H1 (cell line): ENCODE results near the gene CTAGE4. TPM values are rescaled to one million over a fixed set of nuclear protein-coding genes. Genes with fewer than 3 reads are reported as not detected.

Experiments
- CTCF ChIA-PET: fragments of 300-600 bp; sonication (Branson Sonifier 250); formaldehyde crosslinking; loops from one replicate; lab custom pipeline; 2021; ENCODE audit not compliant: partially characterized antibody; lab: Charles Lee
- POLR2A ChIA-PET: fragments of 300-600 bp; sonication (Branson Sonifier 250); formaldehyde crosslinking; loops from one replicate; lab custom pipeline; 2021; ENCODE audit warnings: inconsistent platforms; ENCODE audit not compliant: partially characterized antibody; lab: Charles Lee
- DNase-seq, 2 experiments: peaks; one replicate each; pipeline versions ENCODE4 v3.0.0 to v3.0.0-alpha.2; 2010 to 2022; ENCODE audit warnings: low spot score in 2 of 2, low read depth in 1 of 2, mixed read lengths in 1 of 2
- FAIRE-seq: peaks from 2 replicates; lab custom pipeline; 2011; peaks lifted over from hg19 to GRCh38; lab: Jason Lieb, UNC
- H2AFZ ChIP-seq: 2 replicates; pipeline ENCODE4 v1.8.1; 2012; ENCODE audit warnings: low read length, inconsistent platforms
- H2AK5ac ChIP-seq: 2 replicates; pipeline ENCODE4 v1.6.1; 2013; ENCODE audit warnings: low read depth, low read length
- H2BK120ac ChIP-seq: replicated peaks from 2 replicates; pipeline ENCODE3; 2013; ENCODE audit warnings: low read depth, low read length, inconsistent platforms
- H2BK12ac ChIP-seq: 2 replicates; pipeline ENCODE4 v1.6.1; 2013; ENCODE audit warnings: low read depth, low read length
- H2BK15ac ChIP-seq: 2 replicates; pipeline ENCODE4 v1.6.1; 2013; ENCODE audit warnings: low read length
- H2BK20ac ChIP-seq: 2 replicates; pipeline ENCODE4 v1.6.1; 2013; ENCODE audit warnings: low read length
- H2BK5ac ChIP-seq: 2 replicates; pipeline ENCODE4 v1.6.1; 2013; ENCODE audit warnings: low read depth, low read length
- H3K14ac ChIP-seq: 2 replicates; pipeline ENCODE4 v1.6.1; 2013; ENCODE audit warnings: inconsistent platforms; ENCODE audit not compliant: insufficient read length
- H3K18ac ChIP-seq: 2 replicates; pipeline ENCODE4 v1.6.1; 2013; ENCODE audit warnings: low read length; ENCODE audit errors: extremely low read depth
- H3K23ac ChIP-seq: 2 replicates; pipeline ENCODE4 v1.6.1; 2013; ENCODE audit warnings: inconsistent platforms; ENCODE audit not compliant: insufficient read length
- H3K23me2 ChIP-seq: 2 replicates; pipeline ENCODE4 v1.6.1; 2013; ENCODE audit warnings: low read depth, low read length
- H3K27ac ChIP-seq: 2 replicates; pipeline ENCODE4 v1.6.1; 2011; ENCODE audit warnings: low read depth, low read length, inconsistent platforms
- H3K27me3 ChIP-seq, 4 experiments: replicated peaks in 1 of 4; 1 replicate in 1 of 4; 2 replicates in 3 of 4; pipeline versions ENCODE4 v1.6.1 to v1.8.1; 2011 to 2013; ENCODE audit warnings: low read length in 3 of 4, mild to moderate bottlenecking in 3 of 4, inconsistent platforms in 2 of 4, mixed read lengths in 2 of 4, moderate library complexity in 1 of 4; ENCODE audit not compliant: control insufficient read depth in 3 of 4, insufficient read depth in 3 of 4; ENCODE audit errors: extremely low read depth in 1 of 4
- H3K36me3 ChIP-seq, 4 experiments: 2 replicates each; pipeline versions ENCODE4 v1.6.1 to v1.8.1; 2011 to 2013; ENCODE audit warnings: mild to moderate bottlenecking in 4 of 4, low read length in 3 of 4, moderate library complexity in 2 of 4, control low read depth in 1 of 4, inconsistent platforms in 1 of 4; ENCODE audit not compliant: insufficient read depth in 4 of 4, control insufficient read depth in 2 of 4
- H3K4ac ChIP-seq: replicated peaks from 2 replicates; pipeline ENCODE3; 2013; ENCODE audit warnings: low read length, low read depth, mixed read lengths, inconsistent platforms; ENCODE audit not compliant: insufficient read length
- H3K4me1 ChIP-seq, 4 experiments: replicated peaks in 1 of 4; 1 replicate in 1 of 4; 2 replicates in 3 of 4; pipeline versions ENCODE4 v1.6.1 to v1.8.1; 2011 to 2013; ENCODE audit warnings: low read length in 3 of 4, inconsistent platforms in 2 of 4, mixed read lengths in 1 of 4; ENCODE audit not compliant: insufficient read depth in 4 of 4, control insufficient read depth in 3 of 4
- H3K4me2 ChIP-seq, 2 experiments: 2 replicates each; pipeline versions ENCODE4 v1.6.1 to v1.8.1; 2011 to 2013; ENCODE audit warnings: low read depth in 2 of 2, low read length in 2 of 2, control low read depth in 1 of 2, inconsistent platforms in 1 of 2, mild to moderate bottlenecking in 1 of 2; ENCODE audit not compliant: insufficient read depth in 1 of 2
- H3K4me3 ChIP-seq, 4 experiments: fragments of 200-600, 300-600 bp in 1 of 4; sonication (generic), shearing (Covaris generic), sonication (Bioruptor Twin) in 1 of 4; 2 replicates each; pipeline versions ENCODE4 v1.5.1 to v1.8.1; 2011 to 2016; ENCODE audit warnings: low read length in 4 of 4, low read depth in 3 of 4, control low read depth in 2 of 4, inconsistent platforms in 2 of 4, mild to moderate bottlenecking in 2 of 4, mixed read lengths in 1 of 4, moderate library complexity in 1 of 4; ENCODE audit not compliant: insufficient read depth in 2 of 4; ENCODE audit errors: extremely low read depth in 1 of 4
- H3K56ac ChIP-seq: replicated peaks from 2 replicates; pipeline ENCODE3; 2013; ENCODE audit warnings: low read depth, mild to moderate bottlenecking, mixed read lengths, low read length, inconsistent platforms; ENCODE audit not compliant: insufficient read length
- H3K79me1 ChIP-seq: 2 replicates; pipeline ENCODE4 v1.6.1; 2013; ENCODE audit warnings: low read depth, low read length, control low read depth
- H3K79me2 ChIP-seq, 2 experiments: 2 replicates each; pipeline versions ENCODE4 v1.6.1 to v1.8.1; 2012 to 2013; ENCODE audit warnings: low read length in 2 of 2, mild to moderate bottlenecking in 2 of 2, inconsistent platforms in 1 of 2; ENCODE audit not compliant: insufficient read depth in 2 of 2, control insufficient read depth in 1 of 2
- H3K9ac ChIP-seq, 4 experiments: replicated peaks in 1 of 4; 1 replicate in 1 of 4; 2 replicates in 3 of 4; pipeline versions ENCODE4 v1.6.1 to v1.8.1; 2011 to 2013; ENCODE audit warnings: low read depth in 3 of 4, low read length in 3 of 4, control low read depth in 2 of 4, mild to moderate bottlenecking in 2 of 4, moderate library complexity in 2 of 4, inconsistent platforms in 1 of 4; ENCODE audit errors: extremely low read depth in 1 of 4
- H3K9me3 ChIP-seq, 2 experiments: 2 replicates each; pipeline versions ENCODE4 v1.6.1 to v1.8.1; 2012 to 2013; ENCODE audit warnings: mild to moderate bottlenecking in 2 of 2, moderate library complexity in 2 of 2, control low read depth in 1 of 2, inconsistent platforms in 1 of 2, low read depth in 1 of 2, low read length in 1 of 2, mixed read lengths in 1 of 2; ENCODE audit not compliant: insufficient read depth in 2 of 2
- H4K20me1 ChIP-seq, 2 experiments: replicated peaks in 1 of 2; 2 replicates each; pipeline versions ENCODE3 to v1.8.1; 2011 to 2013; ENCODE audit warnings: inconsistent platforms in 2 of 2, low read length in 2 of 2, mild to moderate bottlenecking in 1 of 2; ENCODE audit not compliant: insufficient read depth in 2 of 2, control insufficient read depth in 1 of 2
- H4K5ac ChIP-seq: 2 replicates; pipeline ENCODE4 v1.6.1; 2013; ENCODE audit warnings: low read length, low read depth, mixed read lengths, inconsistent platforms; ENCODE audit not compliant: insufficient read length
- H4K8ac ChIP-seq: 2 replicates; pipeline ENCODE4 v1.8.0; 2013; ENCODE audit warnings: mild to moderate bottlenecking, moderate library complexity, low read length, inconsistent platforms; ENCODE audit not compliant: insufficient read depth; ENCODE audit errors: extremely low read depth
- H4K91ac ChIP-seq: replicated peaks from 2 replicates; pipeline ENCODE3; 2013; ENCODE audit warnings: low read length, mixed read lengths, inconsistent platforms; ENCODE audit not compliant: insufficient read length
- WGBS, 2 experiments: shearing (Covaris generic) in 1 of 2; methylation state at CpG; one replicate each; pipeline versions ENCODE4 v1.1.6 to v1.1.7; 2013 to 2015; ENCODE audit warnings: low lambda C conversion rate in 2 of 2, mixed read lengths in 2 of 2, inconsistent platforms in 1 of 2, low coverage in 1 of 2, missing lambda C conversion rate in 1 of 2; ENCODE audit not compliant: insufficient replicate concordance in 2 of 2, insufficient coverage in 1 of 2, insufficient read length in 1 of 2; ENCODE audit errors: extremely low coverage in 1 of 2, missing lambda C conversion rate in 1 of 2; 5-methylcytosine and 5-hydroxymethylcytosine counted together
- polyA plus RNA-seq, 7 experiments: library from polyadenylated mRNA; depleted of rRNA in 3 of 7; stranded (reverse) in 5 of 7; unstranded in 2 of 7; fragments of >200 nt in 5 of 7; fragments of 200-250 nt in 2 of 7; gene quantifications; 1 replicate in 5 of 7; 2 replicates in 1 of 7; 4 replicates in 1 of 7; pipeline versions ENCODE4 v1.2.1 to v1.2.3, GENCODE V29; 2011 to 2013; ENCODE audit warnings: missing spikeins in 2 of 7, mixed read lengths in 2 of 7
- total RNA-seq: library from RNA; stranded (reverse); fragmentation: NEBNext Ultra II Directional; extraction: Animal tissue kit (Norgen Biotek cat#: 25700); gene quantifications from 2 replicates; pipeline ENCODE4 v1.2.1, GENCODE V29; 2021

Gene CTAGE4
- total and polyA plus RNA-seq, 2 of the 8 experiments (the other 6 are each of a cell fraction or from before 2014, with no cell fraction given): 2.9 to 10.3 TPM

GRCh38 chr7:144148224-144148827 is 34.9 kb upstream of the CTAGE4 start:
- Histone ChIP-seq H2BK120ac (no peak overlapping the region), H3K4me3 (no peak overlapping the region), H4K8ac (no peak overlapping the region), H3K23ac (no peak overlapping the region), H3K27ac (no peak overlapping the region), H3K79me2 (no peaks in the 10 kb centered on the region), H3K9me3 (peaks cover 5 to 12% of the 10 kb centered on the region in 2 experiments; a peak in 3 of 4 replicates), H3K4me1 (no peaks in the 10 kb centered on the region), H3K4ac (no peak overlapping the region), H3K79me1 (no peaks in the 10 kb centered on the region), H3K18ac (no peak overlapping the region), H4K20me1 (no peaks in the 10 kb centered on the region), H3K14ac (no peak overlapping the region), H2AFZ (no peak overlapping the region), H4K91ac (no peak overlapping the region), H3K36me3 (no peaks in the 10 kb centered on the region), H2BK20ac (no peak overlapping the region), H4K5ac (no peak overlapping the region), H2BK5ac (no peak overlapping the region), H2AK5ac (no peak overlapping the region), H3K23me2 (no peaks in the 10 kb centered on the region), H3K56ac (no peak overlapping the region), H2BK12ac (no peak overlapping the region), H2BK15ac (no peak overlapping the region), H3K4me2 (no peak overlapping the region), H3K27me3 (no peaks in the 10 kb centered on the region), H3K9ac (no peak overlapping the region)
- ChIA-PET CTCF (interaction anchor here (0.6 kb wide), 1 partner anchor 128 kb away, joined by 3 read pairs; no protein-coding TSS in a partner anchor), POLR2A (no interaction called here)
- no peak for FAIRE-seq
- WGBS, 2 experiments: 82% methylated on average over 2 of the region's 2 CpGs; no CpG with 5 or more reads in 1 of the 2 experiments
- no peak for DNase-seq
